HFFc6 (cell line): Measurements from ENCODE around the gene DLG4. TPM values are rescaled to one million over a fixed set of nuclear protein-coding genes. Genes with fewer than 3 reads are reported as not detected.

Experiments used
- DNase-seq: peaks from one replicate; pipeline ENCODE4 v3.0.0-alpha.2; 2018
- H3K27ac Mint-ChIP-seq: 2 replicates; pipeline ENCODE4 v1.8.0; 2020; ENCODE audit warnings: mild to moderate bottlenecking, mixed read lengths
- H3K27me3 Mint-ChIP-seq: 2 replicates; pipeline ENCODE4 v1.8.0; 2021; ENCODE audit warnings: mild to moderate bottlenecking, moderate library complexity, mixed read lengths; ENCODE audit not compliant: insufficient read depth
- H3K36me3 Mint-ChIP-seq: 2 replicates; pipeline ENCODE4 v1.8.0; 2021; ENCODE audit warnings: low read depth, mixed read lengths
- H3K4me1 Mint-ChIP-seq: 2 replicates; pipeline ENCODE4 v1.8.0; 2020; ENCODE audit warnings: low read depth, mixed read lengths
- H3K4me3 Mint-ChIP-seq: 2 replicates; pipeline ENCODE4 v1.8.0; 2020; ENCODE audit warnings: mild to moderate bottlenecking, moderate library complexity, mixed read lengths
- H3K9me3 Mint-ChIP-seq: 2 replicates; pipeline ENCODE4 v1.8.0; 2020; ENCODE audit warnings: mild to moderate bottlenecking, mixed read lengths
- CTCF ChIP-seq: fragments of 200-600 bp; sonication (generic); IDR thresholded peaks from 2 replicates; pipeline ENCODE4 v1.5.0; 2021; ENCODE audit warnings: antibody characterized with exemption, mild to moderate bottlenecking
- total RNA-seq, 6 experiments: library from RNA; stranded (reverse); fragmentation: NEBNext Ultra II Directional; extraction: Animal tissue kit (Norgen Biotek cat#: 25700); gene quantifications; 2 replicates in 1 of 6; 3 replicates in 5 of 6; pipeline ENCODE4 v1.2.3, GENCODE V29; 2021

Gene DLG4
- total RNA-seq, 6 experiments from 2014 or later: 27.8 to 34.3 (median 28.1) TPM

- H3K9me3 Mint-ChIP-seq: no peaks in the 10 kb centered on the region
- peak overlapping the region; percentile 93 for H3K4me3 Mint-ChIP-seq
- peaks cover 12% of the 10 kb centered on the region for H3K27me3 Mint-ChIP-seq
- peaks cover 62% of the 10 kb centered on the region for H3K4me1 Mint-ChIP-seq
- no peak for TF ChIP-seq CTCF
- peaks cover 52% of the 10 kb centered on the region for H3K36me3 Mint-ChIP-seq
- no peak for DNase-seq
- H3K27ac Mint-ChIP-seq: peak overlapping the region; percentile 85
Observed at GRCh38 chr17:7238420-7239090, 18.9 kb upstream of the DLG4 start.

- Mint-ChIP-seq H3K27me3 (peaks cover 12% of the 10 kb centered on the region), H3K9me3 (no peaks in the 10 kb centered on the region), H3K27ac (peak overlapping the region; percentile 85), H3K4me1 (peaks cover 64% of the 10 kb centered on the region), H3K4me3 (peak overlapping the region; percentile 93), H3K36me3 (peaks cover 58% of the 10 kb centered on the region)
- no peak for TF ChIP-seq CTCF
- no peak for DNase-seq
Observed at GRCh38 chr17:7237761-7238419, 18.3 kb upstream of the DLG4 start.

- Mint-ChIP-seq H3K9me3 (no peaks in the 10 kb centered on the region), H3K36me3 (peaks cover 60% of the 10 kb centered on the region), H3K27me3 (peaks cover 12% of the 10 kb centered on the region), H3K4me3 (peak overlapping the region; percentile 93), H3K4me1 (peaks cover 68% of the 10 kb centered on the region), H3K27ac (peak overlapping the region; percentile 85)
- DNase-seq: no peak
- no peak for TF ChIP-seq CTCF
Observed at GRCh38 chr17:7237266-7237760, 17.7 kb upstream of the DLG4 start.

GRCh38 chr17:7236808-7237207 is 17.2 kb upstream of the DLG4 start:
- TF ChIP-seq CTCF: no peak
- peaks cover 65% of the 10 kb centered on the region for H3K36me3 Mint-ChIP-seq
- peaks cover 10% of the 10 kb centered on the region for H3K27me3 Mint-ChIP-seq
- peaks cover 72% of the 10 kb centered on the region for H3K4me1 Mint-ChIP-seq
- DNase-seq: no peak
- H3K9me3 Mint-ChIP-seq: no peaks in the 10 kb centered on the region
- H3K4me3 Mint-ChIP-seq: peak overlapping the region; percentile 93
- H3K27ac Mint-ChIP-seq: peak overlapping the region; percentile 85

GRCh38 chr17:7235693-7236665 is 16.3 kb upstream of the DLG4 start:
- H3K36me3 Mint-ChIP-seq: peaks cover 57% of the 10 kb centered on the region
- no peaks in the 10 kb centered on the region for H3K9me3 Mint-ChIP-seq
- H3K4me1 Mint-ChIP-seq: peaks cover 67% of the 10 kb centered on the region
- no peak for DNase-seq
- H3K27ac Mint-ChIP-seq: peak overlapping the region; percentile 88
- TF ChIP-seq CTCF: no peak
- H3K4me3 Mint-ChIP-seq: peak overlapping the region; percentile 97; the same call in 1 of the 2 replicates
- H3K27me3 Mint-ChIP-seq: peaks cover 10% of the 10 kb centered on the region
